Measurements from ENCODE around the gene MSRB3.

The MSRB3 gene

DNA sequence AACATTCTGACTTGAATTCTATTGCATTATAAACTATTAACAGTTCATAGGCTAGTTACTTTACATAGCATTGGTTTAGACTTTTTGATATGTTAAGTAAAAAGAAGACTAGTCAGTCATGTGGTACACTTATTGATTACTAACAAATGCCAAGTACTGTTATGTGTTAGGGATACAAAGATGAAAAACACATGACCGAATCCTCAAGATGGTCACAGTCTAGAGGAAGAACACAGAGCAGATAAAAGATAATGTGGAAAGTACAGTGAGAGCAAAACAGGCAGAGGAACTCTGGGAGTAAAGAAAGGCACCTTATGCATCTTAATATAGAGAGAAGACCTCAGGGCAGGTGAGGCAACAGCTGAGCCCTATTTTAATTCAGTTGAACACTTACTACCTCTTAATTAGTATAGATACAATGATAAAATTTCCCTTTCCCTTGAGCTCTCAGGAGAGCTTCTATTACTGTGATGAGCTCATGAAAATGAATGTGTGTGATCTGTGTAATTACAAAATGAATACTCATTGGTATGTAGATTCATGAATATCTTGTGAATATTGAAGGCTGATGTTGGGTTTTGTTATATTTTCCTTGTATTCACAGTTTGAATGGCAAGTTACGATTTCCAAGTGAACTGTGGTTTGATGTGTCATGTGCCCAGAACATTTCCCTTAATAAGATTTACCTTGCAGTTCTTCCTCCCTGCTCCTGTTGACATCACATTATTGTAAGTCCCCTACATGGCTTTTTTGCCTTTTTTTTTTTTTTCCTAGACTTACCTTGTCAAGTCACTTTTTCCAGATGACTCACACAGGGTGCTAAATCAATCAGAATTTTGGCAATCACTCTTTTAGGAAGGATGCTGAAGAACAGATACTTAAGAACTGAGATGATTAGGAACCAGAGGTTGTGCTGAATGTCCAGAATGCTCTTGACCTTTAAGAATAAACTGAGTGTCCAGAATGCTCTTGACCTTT lies 29.5 kb upstream of the MSRB3 start:
- TF ChIP-seq, protein P1, sequence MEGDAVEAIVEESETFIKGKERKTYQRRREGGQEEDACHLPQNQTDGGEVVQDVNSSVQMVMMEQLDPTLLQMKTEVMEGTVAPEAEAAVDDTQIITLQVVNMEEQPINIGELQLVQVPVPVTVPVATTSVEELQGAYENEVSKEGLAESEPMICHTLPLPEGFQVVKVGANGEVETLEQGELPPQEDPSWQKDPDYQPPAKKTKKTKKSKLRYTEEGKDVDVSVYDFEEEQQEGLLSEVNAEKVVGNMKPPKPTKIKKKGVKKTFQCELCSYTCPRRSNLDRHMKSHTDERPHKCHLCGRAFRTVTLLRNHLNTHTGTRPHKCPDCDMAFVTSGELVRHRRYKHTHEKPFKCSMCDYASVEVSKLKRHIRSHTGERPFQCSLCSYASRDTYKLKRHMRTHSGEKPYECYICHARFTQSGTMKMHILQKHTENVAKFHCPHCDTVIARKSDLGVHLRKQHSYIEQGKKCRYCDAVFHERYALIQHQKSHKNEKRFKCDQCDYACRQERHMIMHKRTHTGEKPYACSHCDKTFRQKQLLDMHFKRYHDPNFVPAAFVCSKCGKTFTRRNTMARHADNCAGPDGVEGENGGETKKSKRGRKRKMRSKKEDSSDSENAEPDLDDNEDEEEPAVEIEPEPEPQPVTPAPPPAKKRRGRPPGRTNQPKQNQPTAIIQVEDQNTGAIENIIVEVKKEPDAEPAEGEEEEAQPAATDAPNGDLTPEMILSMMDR (IDR thresholded peaks at IDR 0.05; ENCODE audit: low read depth, low read length, missing control alignments) = no peak
- in situ Hi-C loops (cut with HindIII; ENCODE audit: low pct_ligation_motif_present, low sequenced_read_pairs) = no loop called here
- no peak for DNase-seq
- Histone ChIP-seq H3K27me3 (replicated peaks) (no peaks in the 10 kb centered on the region), H3K36me3 (replicated peaks) (peaks cover 4% of the 10 kb centered on the region), H3K27ac (no peak overlapping the region), H3K4me3 (ENCODE audit: low read depth, low read length) (no peak overlapping the region)

DNA sequence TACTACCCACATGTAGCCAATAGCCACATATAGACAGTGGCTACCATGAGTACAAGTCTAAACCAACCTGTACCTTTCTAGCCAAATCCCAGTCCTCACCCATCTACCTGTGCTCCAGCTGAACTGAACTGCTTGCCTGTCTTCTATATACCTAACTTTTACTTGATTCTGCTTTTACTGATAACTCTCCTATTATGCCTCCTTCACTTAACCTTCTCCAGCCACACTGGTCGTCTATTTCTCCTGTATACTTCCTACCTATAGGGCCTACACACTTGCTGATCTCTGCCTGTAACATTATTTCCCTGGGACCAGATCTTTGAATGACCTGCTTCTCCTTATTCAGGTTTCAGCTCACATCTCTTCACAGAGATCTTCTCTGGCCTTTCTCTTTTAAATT lies 26.0 kb upstream of the MSRB3 start:
- in situ Hi-C loops (cut with HindIII; ENCODE audit: low pct_ligation_motif_present, low sequenced_read_pairs) = no loop called here
- Histone ChIP-seq H3K27ac (no peak overlapping the region), H3K4me3 (ENCODE audit: low read depth, low read length) (no peak overlapping the region), H3K27me3 (replicated peaks) (no peaks in the 10 kb centered on the region), H3K36me3 (replicated peaks) (no peaks in the 10 kb centered on the region)
- DNase-seq = no peak
- TF ChIP-seq, protein P1 (IDR thresholded peaks at IDR 0.05; ENCODE audit: low read depth, low read length, missing control alignments) = no peak

DNA sequence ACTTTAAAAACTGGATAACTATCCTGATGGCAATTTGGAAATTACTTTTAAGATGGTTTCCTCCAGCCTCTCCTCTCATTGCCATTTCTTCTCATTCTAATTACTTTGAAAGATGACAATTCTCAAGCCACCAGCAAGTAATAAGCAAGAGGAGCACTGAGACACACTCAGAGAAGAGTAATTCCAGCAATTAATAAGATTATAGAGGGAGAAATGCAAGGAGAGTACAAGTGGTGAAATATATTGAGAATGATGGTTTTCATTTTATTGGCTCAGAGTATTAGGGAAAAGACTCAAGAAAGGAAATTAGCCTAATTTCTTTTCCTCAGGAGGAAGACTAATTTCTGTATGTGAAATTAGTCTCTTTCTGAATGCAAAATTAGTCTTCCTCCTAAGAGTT lies 20.5 kb upstream of the MSRB3 start:
- in situ Hi-C loops (cut with HindIII; ENCODE audit: low pct_ligation_motif_present, low sequenced_read_pairs) = no loop called here
- Histone ChIP-seq H3K36me3 (replicated peaks) (no peaks in the 10 kb centered on the region), H3K4me3 (ENCODE audit: low read depth, low read length) (no peak overlapping the region), H3K27ac (no peak overlapping the region), H3K27me3 (replicated peaks) (no peaks in the 10 kb centered on the region)
- TF ChIP-seq, protein P1 (IDR thresholded peaks at IDR 0.05; ENCODE audit: low read depth, low read length, missing control alignments) = no peak
- DNase-seq = no peak

DNA sequence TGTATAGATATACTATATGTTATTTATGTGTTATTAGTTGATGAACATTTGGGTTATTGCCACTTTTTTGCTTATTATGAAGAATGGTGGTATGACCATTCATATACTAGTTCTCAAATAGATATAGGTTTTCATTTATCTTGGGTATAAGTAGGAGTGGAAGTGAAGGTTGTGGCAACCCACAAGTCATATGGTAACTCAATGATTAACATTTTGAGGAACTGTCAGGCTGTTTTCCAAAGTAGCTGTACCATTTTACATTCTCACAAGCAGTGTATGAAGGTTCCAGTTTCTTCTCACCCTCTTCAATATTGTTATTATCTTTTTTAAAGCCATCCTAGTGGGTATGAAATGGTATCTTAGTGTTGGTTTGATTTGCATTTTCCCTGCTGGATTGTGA lies 19.0 kb upstream of the MSRB3 start:
- no peaks in the 10 kb centered on the region for H3K27me3 ChIP-seq (replicated peaks)
- H3K36me3 ChIP-seq (replicated peaks) = no peaks in the 10 kb centered on the region
- no peak overlapping the region for H3K4me3 ChIP-seq (ENCODE audit: low read depth, low read length)
- TF ChIP-seq, protein P1 (IDR thresholded peaks at IDR 0.05; ENCODE audit: low read depth, low read length, missing control alignments) = no peak
- DNase-seq = no peak
- in situ Hi-C loops (cut with HindIII; ENCODE audit: low pct_ligation_motif_present, low sequenced_read_pairs) = no loop called here
- H3K27ac ChIP-seq = no peak overlapping the region

DNA sequence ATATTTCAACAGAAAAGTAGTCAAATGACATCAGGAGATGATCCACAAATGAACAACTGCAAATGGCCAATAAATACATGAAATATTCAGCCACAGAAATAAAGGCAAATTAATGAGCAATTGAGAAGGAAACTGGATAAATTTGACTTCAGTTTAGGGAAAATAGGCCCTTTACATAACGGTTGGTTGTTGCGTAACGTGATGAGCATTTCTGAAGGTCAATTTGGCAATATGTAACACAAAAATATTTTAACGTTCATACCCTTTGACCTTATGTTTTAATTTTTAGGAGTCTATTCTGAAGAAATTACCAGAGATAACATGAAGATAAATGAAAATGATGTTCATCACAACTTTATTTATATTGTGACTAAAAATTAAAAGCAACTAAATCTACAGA lies 14.7 kb upstream of the MSRB3 start:
- no peak for DNase-seq
- Histone ChIP-seq H3K27me3 (replicated peaks) (no peaks in the 10 kb centered on the region), H3K4me3 (ENCODE audit: low read depth, low read length) (no peak overlapping the region), H3K36me3 (replicated peaks) (no peaks in the 10 kb centered on the region), H3K27ac (no peak overlapping the region)
- in situ Hi-C loops (cut with HindIII; ENCODE audit: low pct_ligation_motif_present, low sequenced_read_pairs) = no loop called here
- TF ChIP-seq, protein P1 (IDR thresholded peaks at IDR 0.05; ENCODE audit: low read depth, low read length, missing control alignments) = no peak

All from brain microvascular endothelial cell (primary cell).